SK-N-DZ (cell line): Measurements from ENCODE around the gene FMN1.

Experiments
- DNase-seq: peaks from one replicate; pipeline ENCODE4 v3.0.0-alpha.2; 2015; ENCODE audit warnings: low spot score

Gene FMN1

GRCh38 chr15:33201491-33202231, 7.1 kb upstream of the FMN1 start:
- DNase-seq: peak; percentile 63

GRCh38 chr15:33200903-33201302, 6.4 kb upstream of the FMN1 start:
- no peak for DNase-seq

- no peak for DNase-seq
Observed at GRCh38 chr15:33200444-33200843, 5.9 kb upstream of the FMN1 start.

GRCh38 chr15:33198541-33198940, 4.0 kb upstream of the FMN1 start:
- no peak for DNase-seq

- no peak for DNase-seq
Observed at GRCh38 chr15:33197636-33198035, 3.1 kb upstream of the FMN1 start.

GRCh38 chr15:33194237-33194636, 277 bp downstream of the FMN1 start:
- peak; percentile 48 for DNase-seq

- DNase-seq: peak; percentile 83
Observed at GRCh38 chr15:33191591-33191990, 2.9 kb downstream of the FMN1 start.

GRCh38 chr15:33190539-33190938, 4.0 kb downstream of the FMN1 start:
- DNase-seq: no peak

GRCh38 chr15:33188641-33189257, 5.8 kb downstream of the FMN1 start:
- DNase-seq: no peak

- DNase-seq: no peak
Observed at GRCh38 chr15:33188159-33188558, 6.4 kb downstream of the FMN1 start.

- no peak for DNase-seq
Observed at GRCh38 chr15:33183334-33183733, 11.2 kb downstream of the FMN1 start.

- DNase-seq: no peak
Observed at GRCh38 chr15:33182926-33183325, 11.6 kb downstream of the FMN1 start.

GRCh38 chr15:33182278-33182905, 12.1 kb downstream of the FMN1 start:
- DNase-seq: no peak

GRCh38 chr15:33179874-33180273, 14.6 kb downstream of the FMN1 start:
- DNase-seq: no peak

GRCh38 chr15:33171202-33171601, 23.3 kb downstream of the FMN1 start:
- no peak for DNase-seq

GRCh38 chr15:33169625-33170024, 24.9 kb downstream of the FMN1 start:
- no peak for DNase-seq

- no peak for DNase-seq
Observed at GRCh38 chr15:33168444-33168843, 26.1 kb downstream of the FMN1 start.

- DNase-seq: no peak
Observed at GRCh38 chr15:33163816-33164215, 30.7 kb downstream of the FMN1 start.

GRCh38 chr15:33161209-33161608, 33.3 kb downstream of the FMN1 start:
- peak; percentile 91 for DNase-seq

- peak; percentile 100 for DNase-seq
Observed at GRCh38 chr15:33160581-33161165, 33.8 kb downstream of the FMN1 start.

GRCh38 chr15:33159726-33160453, 34.6 kb downstream of the FMN1 start:
- DNase-seq: peak; percentile 73

- no peak for DNase-seq
Observed at GRCh38 chr15:33158366-33158765, 36.1 kb downstream of the FMN1 start.
